GM12878 (cell line): ENCODE data around the gene KDM1B. TPM values are rescaled to one million over a fixed set of nuclear protein-coding genes. Genes with fewer than 3 reads are reported as not detected.

Source experiments
- ATF7 ChIP-seq: fragments of 450-650 bp; IDR thresholded peaks from 2 replicates; pipeline ENCODE4 v1.6.1; 2016; ENCODE audit warnings: low read depth, mild to moderate bottlenecking
- BCL3 ChIP-seq: IDR thresholded peaks from 2 replicates; pipeline ENCODE4 v1.6.1; 2011; ENCODE audit warnings: borderline replicate concordance, low read depth, mild to moderate bottlenecking, moderate library complexity, low read length; ENCODE audit not compliant: insufficient read depth, poor library complexity, severe bottlenecking
- CREM ChIP-seq: IDR thresholded peaks from 2 replicates; pipeline ENCODE4 v1.6.1; 2014; ENCODE audit warnings: antibody characterized with exemption, low read depth
- EP300 ChIP-seq, 2 experiments: fragments of 150-350 bp in 1 of 2; IDR thresholded peaks; 2 replicates each; pipeline ENCODE4 v1.6.1; 2011 to 2012; ENCODE audit warnings: low read depth in 2 of 2, low read length in 2 of 2, borderline replicate concordance in 1 of 2, improper control_type of control experiment in 1 of 2, inconsistent platforms in 1 of 2; ENCODE audit not compliant: control insufficient read depth in 1 of 2
- ESRRA ChIP-seq: IDR thresholded peaks from 2 replicates; pipeline ENCODE4 v1.6.1; 2012; ENCODE audit warnings: mild to moderate bottlenecking, low read length, improper control_type of control experiment
- KAT2A ChIP-seq: conservative IDR thresholded peaks from 2 replicates; pipeline ENCODE4 v1.6.1; 2011; ENCODE audit warnings: low read depth, low read length; ENCODE audit not compliant: control insufficient read depth
- MTA2 ChIP-seq: fragments of 450-650 bp; IDR thresholded peaks from 2 replicates; pipeline ENCODE4 v1.6.1; 2016; ENCODE audit warnings: low read depth, mild to moderate bottlenecking, moderate library complexity
- NBN ChIP-seq: fragments of 450-650 bp; IDR thresholded peaks from 2 replicates; pipeline ENCODE4 v1.6.1; 2016
- NFXL1 ChIP-seq: fragments of 450-650 bp; IDR thresholded peaks from 2 replicates; pipeline ENCODE4 v1.6.1; 2017; ENCODE audit warnings: antibody characterized with exemption, mild to moderate bottlenecking, borderline replicate concordance
- NR2C1 ChIP-seq: fragments of 450-650 bp; IDR thresholded peaks from 2 replicates; pipeline ENCODE4 v1.6.1; 2017; ENCODE audit warnings: antibody characterized with exemption, mild to moderate bottlenecking, moderate library complexity
- PBX3 ChIP-seq: IDR thresholded peaks from 2 replicates; pipeline ENCODE4 v1.6.1; 2011; ENCODE audit warnings: mild to moderate bottlenecking, low read depth, low read length, moderate library complexity; ENCODE audit not compliant: insufficient replicate concordance
- PML ChIP-seq: IDR thresholded peaks from 2 replicates; pipeline ENCODE4 v1.6.1; 2012; ENCODE audit warnings: low read length, inconsistent platforms
- POLR2A ChIP-seq: IDR thresholded peaks from 2 replicates; pipeline ENCODE4 v1.6.1; 2011; ENCODE audit warnings: low read depth, mild to moderate bottlenecking, low read length
- RCOR1 ChIP-seq: conservative IDR thresholded peaks from 2 replicates; pipeline ENCODE4 v1.6.1; 2012; ENCODE audit warnings: low read depth, low read length, improper control_type of control experiment
- REST ChIP-seq: IDR thresholded peaks from 2 replicates; pipeline ENCODE4 v1.6.1; 2012; ENCODE audit warnings: mild to moderate bottlenecking, low read depth, low read length
- RUNX3 ChIP-seq: IDR thresholded peaks from 2 replicates; pipeline ENCODE4 v1.6.1; 2012; ENCODE audit warnings: low read length, inconsistent platforms
- SMAD1 ChIP-seq: fragments of 450-650 bp; IDR thresholded peaks from 2 replicates; pipeline ENCODE4 v1.6.1; 2018; ENCODE audit warnings: mild to moderate bottlenecking, low read depth; ENCODE audit not compliant: partially characterized antibody
- SREBF2 ChIP-seq: IDR thresholded peaks from 2 replicates; pipeline ENCODE4 v1.6.1; 2012; ENCODE audit warnings: mild to moderate bottlenecking, low read length
- STAT1 ChIP-seq: fragments of 450-650 bp; conservative IDR thresholded peaks from 2 replicates; pipeline ENCODE4 v1.6.1; 2014; ENCODE audit warnings: antibody characterized with exemption, mild to moderate bottlenecking
- TAF1 ChIP-seq: IDR thresholded peaks from 2 replicates; pipeline ENCODE4 v1.6.1; 2011; ENCODE audit warnings: mild to moderate bottlenecking, low read depth, low read length, borderline replicate concordance
- ZBTB4 ChIP-seq: fragments of 450-650 bp; formaldehyde crosslinking; IDR thresholded peaks from 2 replicates; pipeline ENCODE4 v1.4.0; 2022; ENCODE audit warnings: mild to moderate bottlenecking, moderate library complexity
- ZNF207 ChIP-seq: fragments of 450-650 bp; IDR thresholded peaks from 2 replicates; pipeline ENCODE4 v1.6.1; 2014; ENCODE audit warnings: antibody characterized with exemption, mild to moderate bottlenecking, borderline replicate concordance
- polyA plus RNA-seq, 11 experiments: library from polyadenylated mRNA; depleted of rRNA in 4 of 11; unstranded in 6 of 11; stranded (reverse) in 5 of 11; fragments of >200 nt; fragmentation: Nextera tagmentation in 4 of 11; fragmentation: Illumina TruSeq in 1 of 11; extraction: Ambion mirVana in 4 of 11; extraction: Trizol in 1 of 11; gene quantifications; 1 replicate in 1 of 11; 2 replicates in 10 of 11; pipeline versions ENCODE4 v1.2.1 to v1.2.3, GENCODE V29; 2011 to 2016; ENCODE audit warnings: inconsistent platforms in 2 of 11, missing spikeins in 2 of 11, low read depth in 1 of 11
- total RNA-seq, 4 experiments: library from RNA; depleted of rRNA in 3 of 4; stranded (reverse); fragments of >200 nt in 3 of 4; fragmentation: Illumina TruSeq in 1 of 4; extraction: Trizol in 1 of 4; gene quantifications; 2 replicates each; pipeline versions ENCODE4 v1.2.1 to v1.2.3, GENCODE V29; 2013 to 2021

KDM1B gene
- total and polyA plus RNA-seq, 10 of the 15 experiments (the other 5 are each of a cell fraction or from before 2014, with no cell fraction given): 1.7 to 22.5 (median 13.9) TPM

GRCh38 chr6:18154507-18155149 lies 594 bp upstream of the KDM1B start, which contains the start of gene TPMT (continued):
- TF ChIP-seq ESRRA: no peak
- no peak for TF ChIP-seq REST
- no peak for TF ChIP-seq PML
- TF ChIP-seq ATF7: peak; percentile 69
- no peak for TF ChIP-seq KAT2A
- no peak for TF ChIP-seq MTA2
- 0 out of 2 replicates have a peak, but pooled peaks have one; percentile 48 for TF ChIP-seq CREM
- TF ChIP-seq NFXL1: no peak
- TF ChIP-seq RCOR1: no peak
- TF ChIP-seq NBN: peak; percentile 88
- no peak for TF ChIP-seq SREBF2
- no peak for TF ChIP-seq NR2C1
- TF ChIP-seq TAF1: peak; percentile 66
- TF ChIP-seq STAT1: no peak
- TF ChIP-seq POLR2A: peak; percentile 87
- TF ChIP-seq PBX3: no peak
- no peak for TF ChIP-seq ZNF207
- TF ChIP-seq SMAD1: no peak
- TF ChIP-seq EP300 (IDR thresholded peaks at IDR 0.05; ENCODE audit: borderline replicate concordance in 1 of 2, control insufficient read depth in 1 of 2, low read depth in 2 of 2, low read length in 2 of 2): no peak
- TF ChIP-seq BCL3: no peak
- TF ChIP-seq ZBTB4 (CRISPR knock-in tag): no peak
- no peak for TF ChIP-seq RUNX3
